ENCODE results near the gene NR3C2. TPM values are rescaled to one million over a fixed set of nuclear protein-coding genes. Genes with fewer than 3 reads are reported as not detected.

NR3C2 gene
- total RNA-seq, 1 donor: 4.7 TPM

DNA sequence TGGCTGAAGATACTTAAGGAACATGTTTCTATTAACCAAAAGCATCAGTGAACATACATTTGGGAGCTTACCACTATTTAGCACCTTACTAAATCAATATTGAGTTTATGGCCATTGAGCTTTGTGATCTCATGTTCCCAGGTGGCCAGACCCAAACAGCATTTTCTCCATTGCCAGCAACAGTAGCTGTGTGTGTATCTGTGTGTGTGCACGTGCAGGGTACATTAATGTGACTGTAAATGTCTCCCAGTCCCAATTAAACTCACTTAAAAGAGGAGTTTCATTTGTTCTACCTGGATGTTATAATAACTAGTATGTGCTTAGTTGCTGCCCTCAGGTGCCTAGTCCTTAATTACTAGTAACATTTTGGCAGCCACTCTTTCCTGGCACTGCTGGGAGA, 282.4 kb downstream of the NR3C2 start:
- H3K4me3 ChIP-seq (ENCODE audit: low read depth, low read length): no peak overlapping the region
- TF ChIP-seq, protein P1, sequence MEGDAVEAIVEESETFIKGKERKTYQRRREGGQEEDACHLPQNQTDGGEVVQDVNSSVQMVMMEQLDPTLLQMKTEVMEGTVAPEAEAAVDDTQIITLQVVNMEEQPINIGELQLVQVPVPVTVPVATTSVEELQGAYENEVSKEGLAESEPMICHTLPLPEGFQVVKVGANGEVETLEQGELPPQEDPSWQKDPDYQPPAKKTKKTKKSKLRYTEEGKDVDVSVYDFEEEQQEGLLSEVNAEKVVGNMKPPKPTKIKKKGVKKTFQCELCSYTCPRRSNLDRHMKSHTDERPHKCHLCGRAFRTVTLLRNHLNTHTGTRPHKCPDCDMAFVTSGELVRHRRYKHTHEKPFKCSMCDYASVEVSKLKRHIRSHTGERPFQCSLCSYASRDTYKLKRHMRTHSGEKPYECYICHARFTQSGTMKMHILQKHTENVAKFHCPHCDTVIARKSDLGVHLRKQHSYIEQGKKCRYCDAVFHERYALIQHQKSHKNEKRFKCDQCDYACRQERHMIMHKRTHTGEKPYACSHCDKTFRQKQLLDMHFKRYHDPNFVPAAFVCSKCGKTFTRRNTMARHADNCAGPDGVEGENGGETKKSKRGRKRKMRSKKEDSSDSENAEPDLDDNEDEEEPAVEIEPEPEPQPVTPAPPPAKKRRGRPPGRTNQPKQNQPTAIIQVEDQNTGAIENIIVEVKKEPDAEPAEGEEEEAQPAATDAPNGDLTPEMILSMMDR (IDR thresholded peaks at IDR 0.05; ENCODE audit: insufficient read depth, low read length): no peak
- no peak for DNase-seq (ENCODE audit: low read depth)

DNA sequence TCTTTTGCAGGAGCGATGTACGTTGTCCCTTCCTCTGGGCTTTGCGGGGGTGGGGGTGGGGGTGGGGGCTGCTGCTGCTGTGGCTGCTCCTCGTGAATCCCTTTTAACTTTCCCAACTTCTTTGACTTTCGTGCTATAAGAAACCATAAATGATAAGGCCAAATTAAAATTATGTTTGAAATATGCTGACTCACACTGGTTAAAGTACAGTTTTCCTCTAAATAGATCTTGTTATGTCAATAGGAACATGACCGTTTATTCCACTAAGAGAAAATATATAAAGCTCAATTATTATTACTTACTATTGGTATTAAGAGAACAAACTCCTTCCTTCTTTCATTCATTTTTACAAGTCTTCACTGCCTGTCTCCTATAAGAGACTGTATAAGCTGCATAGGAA, 287.4 kb downstream of the NR3C2 start:
- H3K4me3 ChIP-seq (ENCODE audit: low read depth, low read length): no peak overlapping the region
- no peak for DNase-seq (ENCODE audit: low read depth)
- TF ChIP-seq, protein P1 (IDR thresholded peaks at IDR 0.05; ENCODE audit: insufficient read depth, low read length): no peak

DNA sequence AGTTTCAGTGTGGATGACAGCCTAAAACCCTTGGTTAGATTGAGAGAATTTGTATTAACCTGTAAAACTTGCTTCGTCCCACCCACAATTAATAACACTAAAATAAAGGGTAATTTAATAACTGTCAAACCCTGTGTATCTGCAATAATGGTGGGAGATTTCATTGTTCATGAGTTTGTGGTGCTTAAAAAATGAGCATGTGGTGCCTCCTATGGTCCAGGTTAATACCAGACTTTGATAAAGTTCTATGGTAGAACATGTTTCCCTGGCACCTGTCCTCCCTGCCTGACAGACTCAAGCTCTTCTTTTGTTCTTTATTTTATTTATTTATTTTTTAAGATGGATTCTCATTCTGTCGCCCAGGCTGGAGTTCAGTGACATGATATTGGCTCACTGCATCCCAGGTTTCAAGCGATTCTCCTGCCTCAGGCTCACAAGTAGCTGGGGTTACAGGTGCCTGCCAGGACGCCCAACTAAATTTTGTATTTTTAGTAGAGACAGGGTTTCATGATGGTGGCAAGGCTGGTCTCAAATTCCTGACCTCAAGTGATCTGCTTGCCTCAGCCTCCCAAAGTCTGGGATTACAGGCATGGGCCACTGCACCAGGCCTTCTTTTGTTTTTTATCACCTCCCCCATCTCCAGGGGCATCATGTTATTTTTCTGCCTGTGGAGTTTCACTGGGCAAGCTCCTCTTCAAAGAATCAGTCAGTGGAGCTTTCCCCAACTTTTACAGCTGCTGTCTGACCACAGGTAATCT, 289.2 kb downstream of the NR3C2 start:
- peak; percentile 3 for DNase-seq (ENCODE audit: low read depth)
- H3K4me3 ChIP-seq (ENCODE audit: low read depth, low read length): no peak overlapping the region
- TF ChIP-seq, protein P1 (IDR thresholded peaks at IDR 0.05; ENCODE audit: insufficient read depth, low read length): no peak

DNA sequence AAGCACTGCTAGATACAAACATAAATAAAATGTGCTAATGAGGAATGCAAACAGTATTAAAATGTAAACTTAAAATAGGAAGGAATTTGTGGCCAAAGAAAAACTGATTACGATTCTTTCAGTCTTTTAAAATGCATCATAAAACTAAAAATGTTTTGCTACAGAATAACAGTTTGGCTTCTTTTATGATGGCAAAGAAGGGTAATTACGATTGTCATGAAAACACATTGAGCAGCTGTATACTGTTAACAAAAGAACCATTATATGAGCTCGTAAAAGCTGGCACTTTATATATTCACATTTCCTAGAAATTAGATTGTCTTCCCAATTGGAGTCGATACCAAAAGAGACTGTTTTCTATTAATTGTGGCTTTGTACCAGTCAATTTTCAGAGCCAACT, 290.4 kb downstream of the NR3C2 start:
- no peak for DNase-seq (ENCODE audit: low read depth)
- H3K4me3 ChIP-seq (ENCODE audit: low read depth, low read length): no peak overlapping the region
- TF ChIP-seq, protein P1 (IDR thresholded peaks at IDR 0.05; ENCODE audit: insufficient read depth, low read length): no peak

DNA sequence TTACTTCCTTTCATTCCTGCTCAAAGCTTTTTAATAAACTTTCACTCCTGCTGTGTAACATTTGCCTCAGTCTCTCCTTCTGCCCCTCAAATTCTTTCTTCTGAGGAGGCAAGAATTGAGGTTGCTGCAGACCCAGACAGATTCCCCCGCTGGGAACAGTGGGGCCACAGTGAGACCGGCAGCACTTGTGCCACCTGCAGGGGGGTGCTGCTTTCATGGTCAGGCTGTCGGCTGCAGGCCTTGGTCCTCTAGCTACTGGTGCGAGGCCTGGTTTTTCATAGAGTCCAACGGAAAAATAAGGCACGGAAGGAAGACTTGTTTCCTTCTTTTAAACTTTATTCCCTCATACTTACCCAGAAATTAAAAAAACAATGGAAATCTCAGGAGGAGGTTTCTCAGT, 296.7 kb downstream of the NR3C2 start:
- H3K4me3 ChIP-seq (ENCODE audit: low read depth, low read length): no peak overlapping the region
- TF ChIP-seq, protein P1 (IDR thresholded peaks at IDR 0.05; ENCODE audit: insufficient read depth, low read length): no peak
- no peak for DNase-seq (ENCODE audit: low read depth)

DNA sequence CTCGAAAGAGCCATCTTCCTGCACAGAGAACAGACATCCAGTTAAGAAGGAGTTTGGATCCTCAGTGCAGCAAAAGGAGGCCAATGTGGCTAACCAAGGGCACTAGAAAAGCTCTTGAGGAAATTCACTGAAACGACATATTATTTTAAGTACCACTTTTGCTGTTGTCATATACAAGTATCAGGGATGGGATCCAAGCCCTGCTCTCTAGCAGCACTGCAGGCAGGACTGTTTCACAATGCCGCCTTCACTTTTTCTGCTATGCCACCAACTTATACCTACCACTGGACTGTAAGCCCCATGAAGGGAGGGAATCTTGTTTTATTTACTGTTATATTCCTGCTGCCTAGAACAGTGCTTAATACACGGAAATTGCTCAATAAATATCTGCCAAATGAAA, 299.0 kb downstream of the NR3C2 start:
- TF ChIP-seq, protein P1 (IDR thresholded peaks at IDR 0.05; ENCODE audit: insufficient read depth, low read length): no peak

DNA sequence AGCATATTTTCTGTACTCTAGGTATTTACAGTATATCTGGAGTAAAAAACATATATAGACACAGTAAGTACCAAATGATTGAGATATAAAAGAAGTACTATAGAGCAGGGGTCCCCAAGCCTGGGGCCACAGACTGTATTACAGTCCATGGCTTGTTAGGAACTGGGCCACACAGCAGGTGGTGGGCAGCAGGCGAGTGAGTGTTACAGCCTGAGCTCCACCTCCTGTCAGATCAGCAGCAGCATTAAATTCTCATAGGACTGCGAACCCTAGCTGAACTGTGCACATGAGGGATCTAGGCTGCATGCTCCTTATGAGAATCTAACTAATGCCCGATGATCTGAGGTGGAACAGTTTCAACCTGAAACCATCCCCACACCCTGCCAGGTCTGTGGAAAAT, 300.7 kb downstream of the NR3C2 start:
- DNase-seq (ENCODE audit: low read depth): no peak
- TF ChIP-seq, protein P1 (IDR thresholded peaks at IDR 0.05; ENCODE audit: insufficient read depth, low read length): no peak
- H3K4me3 ChIP-seq (ENCODE audit: low read depth, low read length): no peak overlapping the region

More for the DNA sequence above, 299.0 kb downstream of the NR3C2 start:
- no peak for DNase-seq (ENCODE audit: low read depth)
- no peak overlapping the region for H3K4me3 ChIP-seq (ENCODE audit: low read depth, low read length)
